GM18873 (cell line): ENCODE measurements around the gene ARAP3.

Experiments
- ATAC-seq: cut with Tn5 transposase; IDR thresholded peaks from one replicate; pipeline ENCODE4 v1.9.1; 2021; ENCODE audit warnings: mild to moderate bottlenecking, moderate library complexity, moderate number of reproducible peaks; ENCODE audit not compliant: unreplicated experiment, low FRiP score

ARAP3 gene

DNA sequence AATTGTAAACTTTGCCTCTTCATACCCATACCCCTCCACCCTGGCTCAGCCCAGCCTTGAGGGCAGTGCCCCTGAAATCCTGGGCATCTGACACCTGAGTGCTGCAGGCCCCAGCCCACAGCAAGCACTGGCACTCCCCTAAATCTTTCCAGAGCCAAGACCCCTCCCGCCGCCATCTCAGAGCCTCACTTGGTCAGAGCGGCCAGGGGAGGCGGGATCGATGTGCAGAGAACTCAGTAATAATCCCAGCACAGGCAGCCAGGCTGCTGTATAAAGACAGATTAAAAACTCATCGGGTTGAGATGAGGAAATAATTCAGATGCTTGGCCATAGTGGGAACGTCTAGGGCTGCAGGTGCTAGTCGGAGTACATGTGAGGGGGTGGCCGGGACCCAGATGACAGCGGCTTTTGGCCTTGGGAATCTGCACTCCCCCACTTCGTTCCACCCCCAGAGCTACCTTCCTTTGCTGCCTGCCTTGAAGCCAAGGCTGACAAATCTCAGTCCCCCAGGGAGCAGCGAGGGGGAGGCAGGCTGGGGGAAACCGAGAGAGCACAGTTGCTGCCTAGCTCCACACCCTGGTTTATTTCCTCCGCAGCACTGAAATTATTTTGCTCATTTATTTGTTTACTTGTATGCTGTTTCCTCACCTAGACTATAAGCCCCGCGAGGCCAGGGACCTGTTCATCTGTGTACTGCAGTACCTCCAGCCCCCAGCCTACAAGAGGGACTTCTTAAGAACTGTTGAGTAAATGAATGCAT lies 19.5 kb upstream of the ARAP3 start:
- ATAC-seq = peak; percentile 61

DNA sequence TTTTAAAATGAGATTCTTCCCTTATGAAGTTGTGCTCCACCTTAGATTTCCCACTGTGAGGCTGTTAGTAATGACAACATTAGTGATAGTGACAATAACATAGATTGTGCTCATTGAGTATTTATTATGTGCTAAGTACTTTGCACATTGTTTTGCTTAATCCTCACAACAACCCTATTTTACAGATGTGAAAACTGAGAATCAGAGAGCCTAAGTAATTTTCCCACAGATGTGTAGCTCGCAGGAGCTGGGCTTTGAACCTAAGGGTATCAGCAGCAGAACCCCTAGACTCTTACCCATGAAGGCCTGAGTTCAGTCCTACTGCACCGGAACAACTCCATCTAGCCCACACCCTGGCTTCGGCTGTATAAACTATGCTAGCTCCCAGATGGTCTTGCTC lies 15.6 kb upstream of the ARAP3 start:
- no peak for ATAC-seq

DNA sequence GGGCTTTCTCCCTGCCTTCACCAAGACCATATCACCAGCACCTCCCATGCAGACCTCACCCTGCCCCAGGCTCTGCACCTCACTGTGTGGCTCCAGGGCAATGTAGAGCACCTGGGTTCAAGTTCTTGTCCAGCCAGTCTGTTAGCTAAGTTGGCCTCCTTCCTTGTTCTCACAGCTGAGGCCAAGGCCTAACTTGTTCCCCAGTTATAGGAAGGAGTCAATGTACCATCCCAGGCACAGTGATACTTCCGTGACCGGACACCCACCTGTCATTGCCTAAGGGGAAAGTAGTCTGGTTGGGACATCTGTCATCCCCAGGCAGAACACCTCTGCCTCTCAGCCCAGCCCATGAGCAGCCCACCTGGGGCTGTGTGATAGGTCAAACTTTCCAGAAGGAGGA lies 14.4 kb upstream of the ARAP3 start:
- no peak for ATAC-seq

DNA sequence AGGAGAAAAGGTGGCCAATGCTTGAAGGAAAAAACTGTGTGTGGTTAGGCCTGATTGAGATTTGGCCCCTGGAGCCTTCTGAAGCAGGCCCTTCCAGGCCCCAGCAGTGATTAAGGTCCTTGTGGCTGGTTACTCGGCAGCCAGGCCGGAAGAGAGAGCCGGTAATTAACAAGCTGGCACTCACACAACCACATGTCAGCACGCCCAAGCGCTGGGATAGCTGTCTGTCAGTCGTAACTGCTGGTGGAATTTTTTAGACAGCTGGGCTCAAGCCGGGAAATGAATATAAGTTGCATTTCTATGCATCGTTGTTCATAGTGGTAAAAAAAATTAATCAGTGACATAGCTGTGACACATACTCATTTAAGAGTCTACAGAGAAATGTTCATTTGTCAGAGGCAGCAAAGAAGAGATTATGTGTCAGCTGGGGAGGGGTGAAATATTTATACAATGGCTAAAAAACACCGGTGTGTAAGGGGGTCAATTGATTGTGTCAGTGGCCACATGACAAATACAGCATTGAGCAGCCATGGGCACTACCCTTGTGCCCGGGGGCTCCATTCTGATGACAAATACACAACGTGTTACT lies 13.7 kb upstream of the ARAP3 start:
- ATAC-seq = no peak

DNA sequence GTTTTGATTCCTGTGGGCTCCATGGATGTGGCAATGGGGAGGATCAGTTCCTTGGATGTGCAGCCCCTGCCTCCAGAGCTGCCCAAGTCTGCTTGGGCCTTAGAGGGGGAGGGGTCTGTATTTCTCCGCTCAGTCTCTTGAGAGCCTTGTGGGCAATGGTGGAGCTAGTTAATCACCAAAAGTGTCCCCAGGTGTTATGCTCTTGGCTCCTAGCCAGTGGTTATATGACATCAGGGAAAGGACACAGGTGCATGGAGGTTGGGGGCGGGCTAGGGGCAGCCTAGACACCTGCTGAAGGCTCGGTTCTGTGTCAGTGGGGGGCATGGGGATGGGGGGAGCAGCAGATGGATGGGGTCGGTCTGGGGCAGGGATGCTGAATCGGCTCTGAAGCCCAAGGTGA lies 12.4 kb upstream of the ARAP3 start:
- ATAC-seq = no peak

DNA sequence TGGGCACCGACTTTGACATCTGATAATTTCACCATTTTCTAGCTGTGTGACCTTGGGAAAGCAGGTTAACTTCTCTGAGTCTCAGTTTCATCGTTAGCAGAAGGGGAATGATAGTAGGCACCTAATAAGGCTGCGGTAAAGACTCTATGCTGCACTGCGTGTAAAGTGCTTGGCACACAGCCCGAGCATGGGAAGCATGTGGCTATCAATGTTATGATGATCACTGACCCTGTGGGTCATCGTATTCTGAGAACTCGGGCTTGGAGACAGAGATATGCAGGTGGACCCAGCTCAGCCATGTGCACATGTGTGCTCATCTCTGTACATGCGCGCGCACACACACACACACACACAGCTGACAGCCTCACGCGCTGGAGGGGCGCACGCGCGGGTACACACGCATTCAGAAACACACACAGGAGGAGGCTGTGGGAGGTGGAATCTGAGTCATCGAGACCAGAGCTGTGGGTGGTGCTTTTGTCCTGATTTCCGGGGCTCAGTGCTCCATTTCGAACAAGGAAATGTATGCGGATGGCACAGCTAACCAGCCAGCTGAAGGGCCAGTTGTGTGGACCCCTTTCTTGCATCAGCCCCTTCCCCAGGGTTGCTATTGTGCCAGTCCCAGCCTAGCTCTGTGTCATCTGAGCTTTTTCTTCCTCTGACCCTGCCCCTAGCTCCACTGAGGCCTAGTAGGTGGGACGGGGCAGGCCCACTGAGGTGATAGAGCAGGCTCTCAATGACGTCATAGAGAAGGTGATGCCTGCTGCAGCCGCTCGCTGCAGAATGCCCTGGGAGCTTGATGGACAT lies 11.1 kb upstream of the ARAP3 start:
- no peak for ATAC-seq

DNA sequence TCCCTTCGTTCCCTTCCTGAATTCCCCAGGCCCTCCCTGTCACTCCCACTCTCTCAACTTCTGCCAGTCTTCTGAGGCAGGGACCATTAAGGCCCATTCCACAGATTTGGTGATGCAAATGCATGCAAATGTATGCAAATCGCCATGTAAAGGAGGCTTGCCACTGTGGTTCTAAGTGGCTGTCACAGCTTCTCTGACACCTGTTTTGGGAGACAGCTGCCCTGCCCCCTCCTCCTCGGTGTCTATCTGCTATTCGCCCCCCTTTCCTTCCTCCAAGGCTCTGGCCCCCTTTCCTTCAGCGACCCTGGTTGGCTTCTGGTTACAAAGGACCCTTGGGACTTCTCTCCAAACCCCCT lies 10.5 kb upstream of the ARAP3 start:
- ATAC-seq = no peak

DNA sequence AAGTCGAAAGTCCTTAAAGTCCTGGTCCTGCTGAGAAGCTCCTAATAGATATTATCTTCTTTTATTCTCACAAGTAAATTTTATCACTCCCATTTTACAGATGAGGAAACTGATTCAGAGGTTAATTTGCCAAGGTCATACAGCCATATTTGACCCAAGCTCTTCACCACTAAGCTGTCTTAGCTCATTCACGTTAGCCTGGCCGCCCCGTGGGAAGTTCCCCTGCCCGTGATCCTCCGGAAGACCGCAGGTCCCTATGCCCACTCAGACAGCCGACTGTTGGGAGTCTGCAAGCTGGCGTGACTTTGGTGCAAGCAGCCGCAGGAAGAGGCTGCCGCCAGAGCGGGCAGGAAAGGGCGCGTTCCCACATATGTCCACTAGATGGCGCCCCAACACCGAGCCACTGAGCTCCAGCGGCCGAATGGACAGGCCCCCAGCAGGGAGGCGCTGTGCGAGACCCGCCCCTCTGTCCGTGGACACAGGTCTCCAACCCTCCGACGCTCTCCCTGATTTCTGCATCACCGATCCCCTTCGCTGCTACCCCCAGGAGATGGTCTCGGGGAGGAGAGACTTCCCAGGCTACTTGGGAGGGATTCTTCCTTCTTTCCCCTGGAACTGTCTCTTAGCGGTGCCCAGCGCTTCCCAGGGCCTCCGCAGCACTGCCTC lies 10.0 kb upstream of the ARAP3 start:
- ATAC-seq = peak; percentile 75

DNA sequence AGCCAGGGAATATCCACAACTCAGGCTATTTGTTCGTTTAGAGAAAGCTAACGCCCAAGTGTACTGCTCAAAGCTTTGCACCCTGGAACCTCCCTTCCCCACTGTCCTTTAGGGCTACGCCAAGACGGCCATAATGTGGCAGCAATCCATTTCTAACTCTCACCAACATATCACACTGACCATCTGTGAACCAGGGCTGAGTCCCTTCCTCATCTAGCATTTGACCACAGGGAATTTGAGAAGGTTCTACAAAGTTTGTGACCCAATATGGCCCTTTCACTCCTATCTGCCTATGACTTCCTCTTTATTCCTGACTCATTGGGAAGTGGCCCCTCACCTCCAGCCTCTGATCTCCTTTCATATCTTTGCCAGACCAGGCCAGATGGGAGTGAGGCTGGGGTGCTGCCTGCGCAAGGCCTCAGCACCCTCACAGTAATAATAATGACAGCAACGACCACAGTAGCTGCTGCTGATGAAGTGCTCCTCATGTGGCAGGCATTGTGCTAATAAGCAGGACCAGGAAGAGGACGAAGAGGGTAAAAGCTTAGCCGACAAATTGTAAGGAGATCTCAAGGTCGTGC lies 9.3 kb upstream of the ARAP3 start:
- ATAC-seq = no peak

DNA sequence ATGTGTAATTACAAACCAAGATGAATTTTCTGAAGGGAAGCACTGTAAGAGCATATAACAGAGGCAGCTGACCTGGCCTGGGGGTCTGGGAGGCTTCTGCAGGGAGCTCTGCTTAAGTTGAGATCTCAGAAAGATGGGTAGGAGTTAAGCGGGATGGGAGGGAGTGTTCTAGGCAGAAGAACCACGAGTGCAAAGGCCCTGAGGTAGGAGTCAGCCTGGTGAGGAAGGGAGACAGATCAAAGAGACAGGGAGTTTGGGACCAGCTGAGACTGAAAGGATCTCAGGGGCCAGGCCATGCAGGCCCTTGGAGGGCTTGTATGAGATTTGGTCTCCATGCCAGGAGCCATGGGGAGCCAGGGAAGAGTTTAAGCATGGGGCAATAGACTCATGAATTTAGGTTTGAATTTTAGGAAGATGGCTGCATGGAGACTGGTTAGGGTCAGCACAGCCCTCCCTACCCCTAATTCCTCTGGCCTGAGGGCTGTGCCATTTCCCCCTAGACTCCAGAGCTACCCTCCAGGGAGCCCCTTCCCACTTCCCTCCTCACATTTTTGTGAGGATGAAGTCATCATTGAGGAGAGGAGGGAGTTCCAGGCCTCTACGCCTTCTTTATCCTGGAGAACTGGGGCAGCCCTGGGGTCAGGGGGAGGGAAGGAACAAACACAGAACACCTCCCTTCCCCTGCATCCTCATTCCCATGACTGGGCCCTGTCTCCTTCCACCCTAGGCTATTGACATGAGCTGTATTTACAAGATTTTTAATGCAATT lies 4.8 kb upstream of the ARAP3 start:
- no peak for ATAC-seq

DNA sequence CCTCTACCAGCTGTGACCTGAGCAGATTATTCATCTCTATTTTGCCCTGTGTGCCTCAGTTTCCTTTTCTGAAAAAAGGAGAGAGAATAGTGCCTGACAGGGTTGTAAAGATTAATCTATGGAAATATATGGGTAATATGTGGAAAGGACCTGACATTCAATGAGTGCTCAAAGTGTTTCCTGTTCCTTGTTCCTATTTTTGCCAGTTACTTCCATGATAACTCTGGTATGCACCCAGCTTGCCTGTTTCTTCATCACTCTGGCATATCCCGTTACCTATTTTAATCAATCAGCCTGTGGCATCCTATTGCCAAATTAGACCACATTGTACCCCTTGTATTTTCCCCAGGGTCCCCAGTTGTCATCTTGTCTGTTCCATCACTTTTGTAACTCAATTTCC lies 3.6 kb upstream of the ARAP3 start:
- no peak for ATAC-seq

DNA sequence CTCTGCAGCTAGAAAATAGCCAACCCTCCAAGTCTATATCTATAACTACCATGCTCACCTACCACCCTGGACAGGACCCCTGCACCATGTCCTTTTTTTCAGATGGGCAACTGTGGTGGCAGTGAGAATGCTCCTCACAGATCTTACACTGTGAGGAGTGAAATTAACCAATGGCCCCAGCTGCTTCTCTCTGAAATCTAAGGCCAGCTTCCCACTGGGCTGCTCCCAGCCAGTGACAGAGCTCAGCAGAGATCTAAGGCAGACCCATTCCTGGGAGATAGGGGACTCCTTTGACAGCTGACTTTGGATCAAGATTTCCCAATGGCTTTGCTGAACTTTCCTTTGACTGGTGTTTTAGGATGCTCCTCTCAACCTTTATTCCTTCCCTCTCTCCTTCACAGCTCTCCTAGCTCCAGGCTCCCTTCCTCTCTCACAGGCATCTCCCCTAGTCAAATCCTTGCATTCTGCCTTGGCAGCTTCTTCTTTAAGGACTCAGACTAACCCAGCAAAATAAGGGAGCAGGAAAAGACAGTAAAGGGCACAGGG lies 1.6 kb upstream of the ARAP3 start:
- ATAC-seq = no peak

DNA sequence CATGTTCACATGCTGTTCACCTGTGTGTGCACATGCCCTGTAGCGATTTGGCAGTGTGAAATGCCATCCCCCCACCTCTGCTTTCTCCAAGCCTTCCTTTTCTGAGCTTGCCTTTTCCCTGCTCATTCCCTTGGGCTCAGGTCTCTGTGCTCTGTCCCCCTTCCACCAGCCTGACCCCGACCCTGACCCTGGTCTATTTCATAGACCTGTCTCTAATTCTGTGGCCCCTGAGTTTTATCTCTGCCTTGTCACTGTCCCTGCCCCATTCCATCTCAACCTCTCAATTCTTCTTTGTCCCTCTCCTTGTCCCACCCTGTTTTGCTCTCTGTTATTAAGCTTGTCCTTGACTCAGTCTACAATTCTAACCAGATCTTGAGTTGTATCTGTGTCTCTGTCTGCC lies 735 bp downstream of the ARAP3 start:
- ATAC-seq = no peak

DNA sequence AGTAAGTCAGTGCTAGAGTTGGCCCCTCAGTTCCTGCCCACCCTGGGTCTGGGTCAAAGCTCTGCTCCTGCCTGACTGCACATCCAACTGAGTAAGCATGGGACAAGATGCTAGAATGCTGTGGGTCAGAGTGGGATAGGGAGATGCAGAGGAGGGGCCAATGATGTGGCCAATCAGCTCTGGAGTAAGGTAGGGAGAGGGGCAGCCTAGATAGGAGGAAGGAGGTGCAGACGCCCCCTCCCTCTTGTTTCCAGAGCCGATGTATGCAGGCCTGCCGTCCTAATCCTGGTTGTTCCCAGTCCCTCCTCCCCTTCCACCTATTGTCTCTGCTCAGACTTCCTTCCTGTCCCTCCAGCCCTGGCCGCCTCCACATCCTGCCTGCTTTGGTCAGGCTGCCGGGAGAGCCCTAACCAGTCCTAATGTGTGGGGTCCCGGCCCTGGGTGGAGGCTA lies 1.3 kb downstream of the ARAP3 start:
- no peak for ATAC-seq

DNA sequence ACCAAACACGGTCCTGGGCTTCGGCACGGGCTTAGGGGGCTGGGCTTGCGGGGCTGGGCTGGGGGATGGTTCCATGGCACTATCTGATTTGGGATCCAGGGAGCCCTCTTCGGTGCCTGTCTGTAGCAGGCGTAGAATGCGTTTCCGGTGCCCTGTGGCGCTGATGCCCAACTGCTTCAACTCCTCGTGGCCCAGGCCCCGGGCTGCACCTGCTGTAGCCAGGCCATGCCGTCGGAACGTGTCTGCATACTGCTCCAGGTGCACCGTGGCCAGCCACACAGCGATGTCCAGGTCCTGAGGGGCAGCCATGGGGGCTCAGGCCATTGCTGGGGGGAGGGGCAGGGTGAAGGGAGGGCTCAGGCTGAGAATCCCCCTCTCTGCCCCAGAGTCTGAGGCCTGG lies 1.9 kb downstream of the ARAP3 start:
- no peak for ATAC-seq

DNA sequence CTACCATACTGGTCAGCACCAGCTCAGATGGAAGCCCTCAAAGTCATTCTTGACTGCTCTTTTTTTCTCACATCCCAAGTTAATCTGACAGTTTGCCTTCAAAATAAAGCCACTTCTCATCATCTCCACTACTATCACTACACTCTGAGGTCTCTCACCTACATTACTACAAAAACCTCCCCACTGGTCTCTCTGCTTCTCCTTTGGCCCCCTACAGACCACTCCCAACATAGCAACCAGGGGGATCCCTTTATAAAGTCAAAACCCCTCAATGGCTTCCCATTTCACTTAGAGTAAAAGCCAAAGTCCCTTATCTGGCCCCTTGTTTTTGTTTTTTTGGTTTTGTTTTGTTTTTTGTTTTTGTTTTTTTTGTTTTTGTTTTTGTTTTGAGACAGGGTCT lies 4.6 kb downstream of the ARAP3 start:
- no peak for ATAC-seq

DNA sequence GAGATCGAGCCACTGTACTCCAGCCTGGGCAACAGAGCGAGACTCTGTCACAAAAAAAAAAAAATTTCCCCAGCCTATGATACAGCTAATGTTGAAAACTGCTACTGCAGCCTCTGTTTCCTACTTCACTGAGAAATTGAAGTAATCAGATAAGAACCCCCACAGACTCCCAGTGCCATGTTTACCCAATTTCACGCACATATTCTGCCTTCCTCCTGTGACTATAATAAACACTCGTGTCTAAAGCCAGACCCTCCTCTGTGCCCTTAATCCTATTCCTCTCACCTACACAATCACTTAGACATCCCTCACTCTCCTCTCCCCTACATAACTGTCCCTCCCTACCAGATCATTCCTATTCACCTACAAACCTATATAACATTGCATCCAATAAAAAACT lies 6.4 kb downstream of the ARAP3 start:
- ATAC-seq = no peak

DNA sequence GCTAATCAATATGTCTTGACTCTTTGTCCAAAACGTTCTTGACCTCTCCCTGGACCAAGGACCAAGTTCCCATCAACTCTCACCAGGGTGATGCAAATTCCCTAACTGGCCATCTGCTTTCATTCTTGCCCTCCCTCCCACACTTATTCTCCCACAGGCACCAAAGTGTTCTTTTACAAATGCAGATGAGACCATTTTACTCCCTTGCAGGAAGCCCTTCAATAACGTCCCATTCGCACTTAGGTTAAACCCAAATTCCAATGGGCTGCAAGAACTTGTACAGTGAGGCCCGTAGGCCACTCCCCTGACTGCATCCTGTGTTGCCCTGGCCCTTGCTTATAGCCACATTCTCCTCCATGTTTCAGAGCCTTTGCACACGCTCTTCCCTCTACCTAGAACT lies 7.3 kb downstream of the ARAP3 start:
- ATAC-seq = no peak

DNA sequence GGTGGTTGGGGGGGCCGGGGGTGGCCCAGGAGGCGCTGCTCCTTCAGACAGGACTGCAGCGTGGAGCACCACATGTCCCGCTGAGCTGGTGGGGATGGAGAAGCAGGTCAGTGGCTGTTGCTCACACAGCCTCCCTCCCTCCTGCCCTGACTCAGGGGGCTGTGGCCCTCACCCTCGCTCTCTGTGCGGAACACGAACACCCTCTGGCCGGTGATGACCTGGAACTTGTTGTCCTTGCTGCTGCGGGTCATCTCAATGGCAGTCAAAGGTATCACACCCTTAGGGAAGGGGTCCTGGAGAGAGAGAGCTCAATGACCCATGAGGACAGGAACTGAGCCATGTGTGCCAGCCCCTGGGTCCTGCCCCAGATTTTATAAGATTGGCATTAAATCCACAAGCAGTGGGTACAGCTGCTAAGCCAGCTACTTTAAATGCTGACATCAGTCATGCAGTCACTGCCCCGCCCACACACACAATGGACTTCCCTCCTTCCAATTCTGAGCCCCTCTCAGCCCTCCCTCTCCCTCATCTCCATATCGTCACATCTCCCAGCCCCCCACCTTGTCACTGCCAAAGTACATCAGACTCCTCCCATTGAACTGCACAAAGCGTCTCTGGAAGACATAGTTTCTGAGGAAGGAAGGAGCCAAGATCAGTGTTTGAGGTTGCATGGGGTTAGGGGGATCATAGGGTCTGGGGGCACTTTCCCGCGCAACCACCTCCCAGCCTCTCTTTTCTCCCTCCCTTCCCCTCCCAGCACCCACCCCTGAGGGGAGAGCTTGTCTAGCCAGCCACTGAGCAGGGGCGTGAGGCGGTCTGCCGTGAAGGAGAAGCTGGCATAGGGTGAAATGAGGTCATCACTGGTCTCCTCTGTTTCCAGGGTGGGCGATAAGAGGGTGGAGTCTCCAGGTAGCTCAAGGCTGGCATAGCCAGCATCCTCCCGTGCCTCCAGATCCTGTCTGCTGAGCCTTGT lies 8.9 kb downstream of the ARAP3 start:
- no peak for ATAC-seq
